ENCODE results near the gene DYNC1H1.

The DYNC1H1 gene

GRCh38 chr14:102049258-102050025 is 85.1 kb downstream of the DYNC1H1 start:
- DNase-seq (ENCODE audit: extremely low read depth, insufficient read length): no peak
- H3K36me3 ChIP-seq (ENCODE audit: control insufficient read depth, insufficient read depth, low read length): peaks cover 42% of the 10 kb centered on the region
- TF ChIP-seq, protein P1, sequence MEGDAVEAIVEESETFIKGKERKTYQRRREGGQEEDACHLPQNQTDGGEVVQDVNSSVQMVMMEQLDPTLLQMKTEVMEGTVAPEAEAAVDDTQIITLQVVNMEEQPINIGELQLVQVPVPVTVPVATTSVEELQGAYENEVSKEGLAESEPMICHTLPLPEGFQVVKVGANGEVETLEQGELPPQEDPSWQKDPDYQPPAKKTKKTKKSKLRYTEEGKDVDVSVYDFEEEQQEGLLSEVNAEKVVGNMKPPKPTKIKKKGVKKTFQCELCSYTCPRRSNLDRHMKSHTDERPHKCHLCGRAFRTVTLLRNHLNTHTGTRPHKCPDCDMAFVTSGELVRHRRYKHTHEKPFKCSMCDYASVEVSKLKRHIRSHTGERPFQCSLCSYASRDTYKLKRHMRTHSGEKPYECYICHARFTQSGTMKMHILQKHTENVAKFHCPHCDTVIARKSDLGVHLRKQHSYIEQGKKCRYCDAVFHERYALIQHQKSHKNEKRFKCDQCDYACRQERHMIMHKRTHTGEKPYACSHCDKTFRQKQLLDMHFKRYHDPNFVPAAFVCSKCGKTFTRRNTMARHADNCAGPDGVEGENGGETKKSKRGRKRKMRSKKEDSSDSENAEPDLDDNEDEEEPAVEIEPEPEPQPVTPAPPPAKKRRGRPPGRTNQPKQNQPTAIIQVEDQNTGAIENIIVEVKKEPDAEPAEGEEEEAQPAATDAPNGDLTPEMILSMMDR (IDR thresholded peaks at IDR 0.05; ENCODE audit: insufficient read depth, low read length, poor library complexity, severe bottlenecking): no peak
- no peaks in the 10 kb centered on the region for H3K27me3 ChIP-seq (replicated peaks; ENCODE audit: control insufficient read depth, insufficient read depth, low read length)
- H3K4me3 ChIP-seq (replicated peaks; ENCODE audit: low read depth, low read length): no peak overlapping the region

GRCh38 chr14:102050026-102050405 is 85.6 kb downstream of the DYNC1H1 start:
- peaks cover 38% of the 10 kb centered on the region for H3K36me3 ChIP-seq (ENCODE audit: control insufficient read depth, insufficient read depth, low read length)
- H3K27me3 ChIP-seq (replicated peaks; ENCODE audit: control insufficient read depth, insufficient read depth, low read length): no peaks in the 10 kb centered on the region
- TF ChIP-seq, protein P1 (IDR thresholded peaks at IDR 0.05; ENCODE audit: insufficient read depth, low read length, poor library complexity, severe bottlenecking): no peak
- DNase-seq (ENCODE audit: extremely low read depth, insufficient read length): no peak
- H3K4me3 ChIP-seq (replicated peaks; ENCODE audit: low read depth, low read length): no peak overlapping the region

- H3K27me3 ChIP-seq (replicated peaks; ENCODE audit: control insufficient read depth, insufficient read depth, low read length): no peaks in the 10 kb centered on the region
- DNase-seq (ENCODE audit: extremely low read depth, insufficient read length): no peak
- TF ChIP-seq, protein P1 (IDR thresholded peaks at IDR 0.05; ENCODE audit: insufficient read depth, low read length, poor library complexity, severe bottlenecking): no peak
- H3K36me3 ChIP-seq (ENCODE audit: control insufficient read depth, insufficient read depth, low read length): peaks cover 38% of the 10 kb centered on the region
- no peak overlapping the region for H3K4me3 ChIP-seq (replicated peaks; ENCODE audit: low read depth, low read length)
Measured at GRCh38 chr14:102050625-102051024, 86.3 kb downstream of the DYNC1H1 start.

GRCh38 chr14:102052522-102052921 is 88.1 kb downstream of the DYNC1H1 start:
- peaks cover 33% of the 10 kb centered on the region for H3K36me3 ChIP-seq (ENCODE audit: control insufficient read depth, insufficient read depth, low read length)
- H3K4me3 ChIP-seq (replicated peaks; ENCODE audit: low read depth, low read length): no peak overlapping the region
- H3K27me3 ChIP-seq (replicated peaks; ENCODE audit: control insufficient read depth, insufficient read depth, low read length): no peaks in the 10 kb centered on the region
- no peak for DNase-seq (ENCODE audit: extremely low read depth, insufficient read length)
- TF ChIP-seq, protein P1 (IDR thresholded peaks at IDR 0.05; ENCODE audit: insufficient read depth, low read length, poor library complexity, severe bottlenecking): no peak

GRCh38 chr14:102055181-102055901 is 91.0 kb downstream of the DYNC1H1 start:
- H3K27me3 ChIP-seq (replicated peaks; ENCODE audit: control insufficient read depth, insufficient read depth, low read length): no peaks in the 10 kb centered on the region
- peaks cover 8% of the 10 kb centered on the region for H3K36me3 ChIP-seq (ENCODE audit: control insufficient read depth, insufficient read depth, low read length)
- DNase-seq (ENCODE audit: extremely low read depth, insufficient read length): no peak
- TF ChIP-seq, protein P1 (IDR thresholded peaks at IDR 0.05; ENCODE audit: insufficient read depth, low read length, poor library complexity, severe bottlenecking): no peak
- H3K4me3 ChIP-seq (replicated peaks; ENCODE audit: low read depth, low read length): no peak overlapping the region

Measured in GM06990 (cell line).